NCI-H2196 treated with DMSO at 0.1 percent for 48 hours (cell line): ENCODE results near the gene PDGFD.

Experiments
- DNase-seq: peaks from one replicate; lab custom pipeline; 2025; ENCODE audit not compliant: unreplicated experiment; lab: John Stamatoyannopoulos, UW

The PDGFD gene

GRCh38 chr11:103890654-103891053 is 273.3 kb downstream of the PDGFD start:
- no peak for DNase-seq

DNA sequence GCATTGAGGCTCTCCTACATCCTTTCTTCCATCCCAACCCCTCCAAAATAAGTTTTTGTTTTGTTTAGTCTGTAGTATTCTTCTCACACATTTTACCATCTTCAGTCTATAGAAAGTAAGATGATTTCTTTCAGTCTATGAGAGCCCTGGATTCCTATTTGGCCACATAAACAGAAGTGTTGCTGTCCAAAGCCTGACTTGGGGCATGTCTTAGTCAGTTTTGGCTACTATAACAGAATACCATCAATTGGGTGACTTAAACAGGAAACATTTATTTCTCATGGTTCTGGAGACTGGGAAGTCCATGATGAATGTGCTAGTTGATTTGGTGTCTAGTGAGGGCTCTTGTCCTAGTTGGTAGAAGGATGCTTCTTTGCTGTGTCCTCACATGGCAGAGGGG is 274.3 kb downstream of the PDGFD start:
- no peak for DNase-seq

GRCh38 chr11:103888541-103888951 is 275.4 kb downstream of the PDGFD start:
- DNase-seq: no peak

DNA sequence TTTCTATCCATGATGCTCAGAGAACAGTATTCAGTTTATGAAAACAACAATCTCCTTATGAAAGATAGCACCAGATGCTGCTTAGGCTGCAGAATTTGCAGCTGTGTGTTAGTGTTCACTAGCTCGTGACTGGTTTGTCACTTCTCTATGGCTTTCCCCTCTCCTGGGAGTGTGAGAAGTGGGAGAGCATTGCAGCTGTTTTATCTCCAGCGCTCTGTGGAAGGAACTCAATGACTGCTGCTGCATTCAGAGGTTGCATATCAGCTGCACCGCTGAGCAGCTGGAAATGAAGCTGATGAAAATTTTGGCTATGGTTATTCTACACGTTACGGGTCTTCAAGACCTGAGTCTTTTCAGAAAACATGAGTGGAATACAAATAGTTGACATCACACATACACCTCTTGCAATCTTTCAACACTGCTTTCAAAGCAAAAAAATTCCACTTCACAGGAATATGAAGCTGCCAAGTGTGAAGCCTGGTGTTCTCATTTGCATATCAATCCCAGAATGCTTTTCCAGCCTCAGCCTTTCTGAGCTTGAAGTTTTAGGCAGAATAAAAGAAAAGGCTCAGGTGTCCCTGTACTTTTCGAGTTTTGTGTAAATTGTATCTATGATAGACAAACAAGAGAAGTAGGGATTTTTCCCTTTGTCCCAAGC is 276.8 kb downstream of the PDGFD start:
- DNase-seq: no peak

DNA sequence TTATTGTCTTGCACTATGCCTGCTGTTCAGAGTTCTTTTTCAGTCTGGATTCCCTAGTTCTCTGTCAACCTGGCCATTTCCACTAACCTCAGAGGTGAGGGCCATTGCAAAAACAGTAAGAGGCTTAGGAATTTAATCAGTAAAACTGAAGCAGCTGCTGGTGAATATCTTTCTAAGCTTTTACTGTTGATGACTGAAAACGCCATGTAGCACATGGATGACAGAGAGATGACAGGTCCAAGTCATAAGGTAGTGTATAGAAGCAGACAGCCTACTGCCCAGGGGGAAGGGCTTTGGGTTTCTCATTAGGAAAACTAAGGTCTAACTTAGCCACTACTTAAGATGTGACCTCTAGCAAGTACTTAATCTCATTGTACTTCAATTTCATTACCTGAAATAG is 280.1 kb downstream of the PDGFD start:
- no peak for DNase-seq

GRCh38 chr11:103883291-103883690 is 280.7 kb downstream of the PDGFD start:
- no peak for DNase-seq

DNA sequence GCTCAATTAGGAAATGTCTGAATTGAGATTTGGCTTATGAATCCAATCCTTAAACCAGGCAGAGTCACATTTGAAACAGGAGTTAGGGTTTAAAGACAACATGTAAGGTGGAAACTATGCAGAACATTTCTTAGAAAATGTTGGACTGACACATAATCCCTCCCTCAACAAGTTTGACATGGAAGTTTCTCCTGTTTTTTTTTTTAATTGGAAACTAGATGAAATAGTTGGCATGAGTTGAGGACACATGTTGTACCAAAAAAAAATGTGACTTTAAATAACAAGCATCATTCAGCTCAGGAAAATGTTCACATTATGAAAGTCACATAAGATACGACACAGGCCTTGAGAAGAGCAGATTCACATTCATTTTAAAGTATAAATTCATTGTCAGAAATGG is 282.4 kb downstream of the PDGFD start:
- no peak for DNase-seq

GRCh38 chr11:103880968-103881367 is 283.0 kb downstream of the PDGFD start:
- DNase-seq: no peak

DNA sequence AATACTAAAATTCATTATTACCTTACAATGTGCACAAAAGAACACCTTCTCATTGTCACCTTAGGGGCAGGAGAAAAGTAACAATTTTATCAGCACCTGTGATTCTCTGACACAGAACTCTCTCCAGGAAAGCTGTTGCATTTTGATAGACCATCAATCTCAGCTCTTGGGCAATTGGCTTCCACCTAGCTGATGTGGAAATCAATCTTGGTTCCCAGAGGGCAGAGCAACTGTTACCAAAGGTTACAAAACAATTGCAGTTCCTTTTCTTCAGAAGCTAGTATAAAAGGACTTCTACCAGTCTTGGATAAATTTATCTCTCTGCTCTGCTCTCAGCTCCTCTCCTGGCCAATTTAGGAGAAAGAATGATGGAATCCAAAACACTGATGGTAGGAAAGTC is 285.3 kb downstream of the PDGFD start:
- no peak for DNase-seq

GRCh38 chr11:103877221-103877620 is 286.7 kb downstream of the PDGFD start:
- no peak for DNase-seq

- no peak for DNase-seq
Measured at GRCh38 chr11:103875855-103876510, 288.0 kb downstream of the PDGFD start.

DNA sequence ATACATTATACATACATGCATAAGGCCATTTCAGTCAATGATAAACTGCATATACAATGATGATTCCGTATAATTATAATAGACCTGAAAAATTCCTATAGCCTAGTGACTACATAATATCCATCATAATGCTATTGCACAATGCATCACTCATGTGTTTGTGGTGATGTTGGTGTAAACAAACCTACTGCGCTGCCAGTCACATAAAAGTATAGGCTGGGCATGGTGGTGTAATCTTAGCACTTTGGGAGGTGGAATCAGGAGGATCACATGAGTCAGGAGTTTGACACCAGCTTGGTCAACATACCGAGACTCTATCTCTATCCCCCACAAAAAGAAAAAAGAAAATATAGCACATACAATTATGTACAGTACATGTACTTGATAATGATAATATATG is 291.2 kb downstream of the PDGFD start:
- no peak for DNase-seq

- DNase-seq: no peak
Measured at GRCh38 chr11:103871923-103872551, 291.9 kb downstream of the PDGFD start.

- DNase-seq: no peak
Measured at GRCh38 chr11:103870821-103871309, 293.1 kb downstream of the PDGFD start.

- no peak for DNase-seq
Measured at GRCh38 chr11:103867481-103867880, 296.5 kb downstream of the PDGFD start.

- no peak for DNase-seq
Measured at GRCh38 chr11:103863497-103863896, 300.4 kb downstream of the PDGFD start.

DNA sequence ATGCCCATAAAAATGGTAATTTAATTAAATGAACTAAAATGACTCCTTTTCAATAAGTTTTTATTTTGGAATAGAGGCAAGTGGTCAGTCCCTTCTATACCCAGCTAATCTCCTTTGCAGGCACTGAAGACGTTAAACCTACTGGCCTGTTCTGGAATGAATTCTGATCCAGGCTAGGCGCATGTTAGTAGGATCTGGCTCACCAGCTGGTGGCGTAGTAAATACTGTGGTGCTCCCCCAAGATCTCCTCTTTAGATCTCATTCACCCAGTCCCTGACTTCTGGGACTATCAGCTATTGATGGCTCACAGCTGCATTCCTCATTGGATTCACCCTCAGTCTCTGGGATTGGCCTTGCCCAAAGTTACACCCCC is 301.2 kb downstream of the PDGFD start:
- no peak for DNase-seq

DNA sequence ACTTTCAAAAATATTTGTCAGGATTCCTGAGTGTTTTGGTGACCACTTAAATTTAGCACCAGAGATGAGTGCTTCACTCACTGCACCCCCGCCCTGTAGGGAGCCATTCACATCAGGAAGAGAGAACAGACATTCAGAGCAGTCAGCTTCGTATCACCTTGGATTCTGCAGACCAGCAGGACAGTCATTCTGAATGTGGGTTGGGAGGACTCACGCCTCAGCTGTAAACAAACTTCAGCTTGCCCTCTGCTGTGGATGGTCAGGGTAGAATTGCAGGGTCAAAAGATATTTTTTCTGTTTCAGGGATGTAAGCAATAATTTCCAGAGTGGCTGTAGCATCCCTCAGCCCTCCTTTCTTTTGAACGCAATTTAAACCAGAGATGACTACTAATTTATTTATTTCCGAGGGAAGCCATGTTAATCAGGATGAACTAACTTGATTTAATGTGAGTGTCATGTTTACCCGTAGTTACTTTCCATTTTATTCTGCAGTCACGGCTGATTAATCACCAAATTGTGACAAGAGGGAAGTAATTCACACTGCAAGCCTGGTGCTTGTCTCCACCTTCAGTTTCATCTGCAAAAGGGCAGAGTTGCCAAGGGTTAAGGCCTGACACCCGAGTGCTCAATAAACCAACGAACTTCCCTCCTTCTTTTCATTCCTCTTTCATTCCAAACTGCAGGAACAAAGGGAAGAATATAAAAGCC is 301.7 kb downstream of the PDGFD start:
- DNase-seq: no peak
